ENCODE data around the gene PPP3CA.

- no peak for TF ChIP-seq EZH2 (IDR thresholded peaks at IDR 0.05)
- TF ChIP-seq POLR2AphosphoS5 (IDR thresholded peaks at IDR 0.05; ENCODE audit: borderline replicate concordance, low read depth, low read length): no peak
- no peak for TF ChIP-seq FOXP2 (optimal IDR thresholded peaks at IDR 0.05; ENCODE audit: control extremely low read depth, extremely low read length, insufficient read depth)
These were observed 308.0 kb downstream of the PPP3CA start for GRCh38 chr4:101039367-101039766.

Data from SK-N-MC (cell line).